ENCODE measurements around the gene TMEM59L. TPM values are rescaled to one million over a fixed set of nuclear protein-coding genes. Genes with fewer than 3 reads are reported as not detected.
A peak's percentile ranks its signal among the peaks of the same experiment; 100 is the strongest.
"Not testable (repeated sequence)": the region's sequence is repeated elsewhere in the genome, so short reads cannot be mapped to it uniquely, and the experiment has no call there.

Gene TMEM59L
- total RNA-seq, 1 donor from 2014 or later: 1.2 TPM

- intact Hi-C loops (cut with DNase I): loop anchor here (5.0 to 10.0 kb wide), 2 partner anchors 82 to 255 kb away; no protein-coding TSS in a partner anchor
- DNase-seq (ENCODE audit: low spot score); ATAC-seq: not testable (repeated sequence)
Measured at GRCh38 chr19:18592732-18593131, 19.9 kb upstream of the TMEM59L start.

GRCh38 chr19:18593367-18594095 is 19.1 kb upstream of the TMEM59L start:
- ATAC-seq (no peak), DNase-seq (ENCODE audit: low spot score) (no peak)
- intact Hi-C loops (cut with DNase I): loop anchor here (5.0 to 10.0 kb wide), 2 partner anchors 81 to 254 kb away; no protein-coding TSS in a partner anchor

GRCh38 chr19:18594096-18594823 is 18.4 kb upstream of the TMEM59L start:
- DNase-seq (ENCODE audit: low spot score): peak; percentile 86
- intact Hi-C loops (cut with DNase I): loop anchor here (5.0 to 10.0 kb wide), 2 partner anchors 81 to 253 kb away; no protein-coding TSS in a partner anchor

GRCh38 chr19:18594824-18595373 is 17.8 kb upstream of the TMEM59L start:
- ATAC-seq: no peak
- DNase-seq (ENCODE audit: low spot score): no peak
- intact Hi-C loops (cut with DNase I): loop anchor here (5.0 to 10.0 kb wide), 2 partner anchors 80 to 252 kb away; no protein-coding TSS in a partner anchor

More at GRCh38 chr19:18594096-18594823, 18.4 kb upstream of the TMEM59L start:
- ATAC-seq: peak; percentile 66

- intact Hi-C loops (cut with DNase I): loop anchor here (10.0 kb wide), 1 partner anchor 79 kb away; no protein-coding TSS in a partner anchor
- DNase-seq (ENCODE audit: low spot score): no peak
- no peak for ATAC-seq
Measured at GRCh38 chr19:18595475-18595874, 17.2 kb upstream of the TMEM59L start.

- DNase-seq (ENCODE audit: low spot score): peak; percentile 78
- intact Hi-C loops (cut with DNase I): loop anchor here (10.0 kb wide), 1 partner anchor 78 kb away; no protein-coding TSS in a partner anchor
- no peak for ATAC-seq
Measured at GRCh38 chr19:18596752-18597157, 15.9 kb upstream of the TMEM59L start.

GRCh38 chr19:18597809-18598660 is 14.6 kb upstream of the TMEM59L start:
- intact Hi-C loops (cut with DNase I): loop anchor here (10.0 kb wide), 1 partner anchor 77 kb away; no protein-coding TSS in a partner anchor
- DNase-seq (ENCODE audit: low spot score) (no peak), ATAC-seq (no peak)

- ATAC-seq (no peak), DNase-seq (ENCODE audit: low spot score) (no peak)
- intact Hi-C loops (cut with DNase I): loop anchor here (10.0 kb wide), 1 partner anchor 75 kb away; no protein-coding TSS in a partner anchor
Measured at GRCh38 chr19:18599485-18599884, 13.2 kb upstream of the TMEM59L start.

GRCh38 chr19:18600692-18601397 is 11.8 kb upstream of the TMEM59L start:
- DNase-seq (ENCODE audit: low spot score); ATAC-seq; intact Hi-C loops (cut with DNase I): not testable (repeated sequence)

GRCh38 chr19:18601875-18602274 is 10.8 kb upstream of the TMEM59L start:
- intact Hi-C loops (cut with DNase I): no loop called here

GRCh38 chr19:18603255-18603957 is 9.3 kb upstream of the TMEM59L start:
- no peak for DNase-seq (ENCODE audit: low spot score)
- intact Hi-C loops (cut with DNase I): no loop called here
- ATAC-seq: no peak

More at GRCh38 chr19:18601875-18602274, 10.8 kb upstream of the TMEM59L start:
- ATAC-seq (no peak), DNase-seq (ENCODE audit: low spot score) (no peak)

- intact Hi-C loops (cut with DNase I): no loop called here
- no peak for ATAC-seq
- DNase-seq (ENCODE audit: low spot score): no peak
Measured at GRCh38 chr19:18603958-18604819, 8.5 kb upstream of the TMEM59L start.

- intact Hi-C loops (cut with DNase I): no loop called here
- DNase-seq (ENCODE audit: low spot score) (no peak), ATAC-seq (no peak)
Measured at GRCh38 chr19:18604820-18605159, 7.9 kb upstream of the TMEM59L start.

GRCh38 chr19:18605196-18605545 is 7.5 kb upstream of the TMEM59L start:
- no peak for DNase-seq (ENCODE audit: low spot score)
- peak; percentile 16 for ATAC-seq
- intact Hi-C loops (cut with DNase I): no loop called here

- intact Hi-C loops (cut with DNase I): no loop called here
- ATAC-seq: peak; percentile 4
- DNase-seq (ENCODE audit: low spot score): no peak
Measured at GRCh38 chr19:18605546-18606280, 7.0 kb upstream of the TMEM59L start.

Measured in sciatic nerve (tissue), 2 donors.